ENCODE data around the gene TGFB3.
A peak's percentile ranks its signal among the peaks of the same experiment; 100 is the strongest.

Gene TGFB3

GRCh38 chr14:75977582-75977943, 4.2 kb downstream of the TGFB3 start:
- Histone ChIP-seq H3K27me3 (ENCODE audit: insufficient read depth, low read depth, severe bottlenecking) (no peaks in the 10 kb centered on the region), H3K4me3 (ENCODE audit: low read depth, low read length) (no peak overlapping the region), H3K27ac (no peak overlapping the region), H3K36me3 (no peaks in the 10 kb centered on the region), H3K9me3 (ENCODE audit: severe bottlenecking) (no peaks in the 10 kb centered on the region)
- TF ChIP-seq, protein P1, sequence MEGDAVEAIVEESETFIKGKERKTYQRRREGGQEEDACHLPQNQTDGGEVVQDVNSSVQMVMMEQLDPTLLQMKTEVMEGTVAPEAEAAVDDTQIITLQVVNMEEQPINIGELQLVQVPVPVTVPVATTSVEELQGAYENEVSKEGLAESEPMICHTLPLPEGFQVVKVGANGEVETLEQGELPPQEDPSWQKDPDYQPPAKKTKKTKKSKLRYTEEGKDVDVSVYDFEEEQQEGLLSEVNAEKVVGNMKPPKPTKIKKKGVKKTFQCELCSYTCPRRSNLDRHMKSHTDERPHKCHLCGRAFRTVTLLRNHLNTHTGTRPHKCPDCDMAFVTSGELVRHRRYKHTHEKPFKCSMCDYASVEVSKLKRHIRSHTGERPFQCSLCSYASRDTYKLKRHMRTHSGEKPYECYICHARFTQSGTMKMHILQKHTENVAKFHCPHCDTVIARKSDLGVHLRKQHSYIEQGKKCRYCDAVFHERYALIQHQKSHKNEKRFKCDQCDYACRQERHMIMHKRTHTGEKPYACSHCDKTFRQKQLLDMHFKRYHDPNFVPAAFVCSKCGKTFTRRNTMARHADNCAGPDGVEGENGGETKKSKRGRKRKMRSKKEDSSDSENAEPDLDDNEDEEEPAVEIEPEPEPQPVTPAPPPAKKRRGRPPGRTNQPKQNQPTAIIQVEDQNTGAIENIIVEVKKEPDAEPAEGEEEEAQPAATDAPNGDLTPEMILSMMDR (IDR thresholded peaks at IDR 0.05; ENCODE audit: low read depth, low read length), result no peak
- no peak for DNase-seq

DNA sequence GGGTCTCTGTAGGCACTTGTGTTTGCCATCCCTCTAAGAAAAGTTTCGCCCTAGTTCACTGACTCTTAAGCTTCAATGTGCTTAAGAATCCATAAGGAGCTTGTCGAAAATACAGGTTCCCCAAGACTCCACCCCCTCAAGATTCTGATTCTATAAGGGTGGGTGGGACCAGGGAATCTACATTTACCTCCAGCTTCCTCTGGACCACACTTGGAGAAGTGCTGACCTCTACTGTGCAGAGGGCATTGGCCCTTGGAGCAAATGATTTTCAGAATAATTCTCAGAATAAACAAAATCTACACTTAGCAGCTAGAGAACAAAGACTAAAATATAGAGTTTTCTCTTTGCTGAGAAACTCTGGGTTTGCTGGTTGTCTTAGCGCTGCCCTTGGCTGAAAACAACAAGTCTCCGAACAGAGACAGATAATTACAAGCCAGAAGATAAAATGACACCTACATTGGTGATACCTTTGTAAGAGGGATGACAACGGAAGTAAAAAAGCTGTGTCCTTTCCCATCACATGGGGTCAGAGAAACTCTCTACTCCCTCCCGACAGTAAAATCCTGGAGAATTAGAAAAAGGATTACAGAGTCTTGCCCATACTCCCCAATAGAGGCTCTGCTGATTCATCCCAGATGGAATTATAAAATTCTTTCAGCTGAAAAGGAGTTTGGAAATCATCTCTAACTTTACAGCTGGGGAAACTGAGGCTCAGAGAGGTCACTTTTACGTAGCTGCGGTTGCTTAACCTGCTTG, 4.8 kb downstream of the TGFB3 start:
- H3K36me3 ChIP-seq, result no peaks in the 10 kb centered on the region
- no peaks in the 10 kb centered on the region for H3K9me3 ChIP-seq (ENCODE audit: severe bottlenecking)
- no peak for DNase-seq
- H3K4me3 ChIP-seq (ENCODE audit: low read depth, low read length), result no peak overlapping the region
- TF ChIP-seq, protein P1 (IDR thresholded peaks at IDR 0.05; ENCODE audit: low read depth, low read length), result no peak
- H3K27ac ChIP-seq, result no peak overlapping the region
- H3K27me3 ChIP-seq (ENCODE audit: insufficient read depth, low read depth, severe bottlenecking), result no peaks in the 10 kb centered on the region

GRCh38 chr14:75972801-75973421, 8.9 kb downstream of the TGFB3 start:
- no peaks in the 10 kb centered on the region for H3K36me3 ChIP-seq
- H3K9me3 ChIP-seq (ENCODE audit: severe bottlenecking), result no peaks in the 10 kb centered on the region
- TF ChIP-seq, protein P1 (IDR thresholded peaks at IDR 0.05; ENCODE audit: low read depth, low read length), result no peak
- no peaks in the 10 kb centered on the region for H3K27me3 ChIP-seq (ENCODE audit: insufficient read depth, low read depth, severe bottlenecking)
- H3K27ac ChIP-seq, result peak overlapping the region; percentile 65
- H3K4me3 ChIP-seq (ENCODE audit: low read depth, low read length), result no peak overlapping the region
- peak; percentile 54 for DNase-seq

- Histone ChIP-seq H3K27ac (no peak overlapping the region), H3K9me3 (ENCODE audit: severe bottlenecking) (no peaks in the 10 kb centered on the region), H3K36me3 (no peaks in the 10 kb centered on the region), H3K27me3 (ENCODE audit: insufficient read depth, low read depth, severe bottlenecking) (no peaks in the 10 kb centered on the region), H3K4me3 (ENCODE audit: low read depth, low read length) (no peak overlapping the region)
- TF ChIP-seq, protein P1 (IDR thresholded peaks at IDR 0.05; ENCODE audit: low read depth, low read length), result no peak
- DNase-seq, result no peak
Observed at GRCh38 chr14:75971509-75971908, 10.3 kb downstream of the TGFB3 start.

- Histone ChIP-seq H3K9me3 (ENCODE audit: severe bottlenecking) (no peaks in the 10 kb centered on the region), H3K4me3 (ENCODE audit: low read depth, low read length) (no peak overlapping the region), H3K27ac (no peak overlapping the region), H3K36me3 (no peaks in the 10 kb centered on the region), H3K27me3 (ENCODE audit: insufficient read depth, low read depth, severe bottlenecking) (no peaks in the 10 kb centered on the region)
- TF ChIP-seq, protein P1 (IDR thresholded peaks at IDR 0.05; ENCODE audit: low read depth, low read length), result peak; percentile 17; the same call in 1 of the 2 replicates
- no peak for DNase-seq
Observed at GRCh38 chr14:75970989-75971388, 10.8 kb downstream of the TGFB3 start.

Data from WERI-Rb-1 (cell line).